ENCODE measurements around the gene TANGO6.
A peak's percentile ranks its signal among the peaks of the same experiment; 100 is the strongest.

Gene TANGO6

DNA sequence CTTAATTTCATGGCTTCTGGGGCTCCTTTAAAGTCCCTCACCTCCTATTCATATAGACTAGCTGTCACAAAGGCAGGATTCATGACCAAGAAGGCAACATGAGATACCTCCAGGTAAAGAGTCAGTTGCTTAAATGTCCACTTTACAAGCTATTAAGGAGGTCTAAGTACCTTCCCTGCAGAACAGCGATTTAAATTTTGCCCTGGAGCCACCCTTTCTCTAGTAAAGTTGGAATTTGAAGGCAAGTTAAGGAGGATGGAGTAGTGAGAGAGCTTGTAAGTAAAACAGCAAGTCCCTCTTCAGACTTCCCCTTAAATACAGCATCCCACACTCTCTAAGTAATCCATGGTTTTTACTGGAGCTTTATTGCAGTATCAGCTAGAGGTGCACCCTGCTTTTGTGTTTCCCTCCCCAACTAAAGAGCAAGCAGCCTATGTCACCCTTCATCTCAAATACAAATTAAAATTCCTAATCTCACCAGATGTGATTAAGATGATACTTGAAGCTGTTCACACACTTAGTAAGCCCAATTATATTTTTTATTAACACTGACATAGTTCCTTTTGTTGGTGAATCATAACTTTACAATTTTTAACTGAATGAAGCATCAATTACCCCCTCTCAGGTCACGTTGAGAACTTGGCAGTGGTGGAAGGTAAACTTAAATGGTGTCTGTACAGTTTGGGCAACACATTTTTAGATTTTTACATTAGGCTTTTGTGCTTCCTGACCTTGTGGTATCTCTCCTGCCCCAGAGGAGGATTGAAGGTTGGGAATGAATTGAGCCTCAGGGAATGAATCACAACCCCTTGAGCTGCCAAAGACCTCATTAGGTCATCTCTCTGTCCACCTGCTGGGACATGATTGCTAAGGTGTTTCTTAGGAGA is 108.9 kb downstream of the TANGO6 start:
- H3K27me3 Mint-ChIP-seq = no peaks in the 10 kb centered on the region
- no peak overlapping the region for H3K27ac Mint-ChIP-seq
- H3K36me3 Mint-ChIP-seq (ENCODE audit: low read depth) = peaks cover 27% of the 10 kb centered on the region
- H3K4me3 Mint-ChIP-seq = no peak overlapping the region
- no peak for DNase-seq
- no peaks in the 10 kb centered on the region for H3K9me3 Mint-ChIP-seq
- H3K4me1 Mint-ChIP-seq (ENCODE audit: low read depth) = no peaks in the 10 kb centered on the region

DNA sequence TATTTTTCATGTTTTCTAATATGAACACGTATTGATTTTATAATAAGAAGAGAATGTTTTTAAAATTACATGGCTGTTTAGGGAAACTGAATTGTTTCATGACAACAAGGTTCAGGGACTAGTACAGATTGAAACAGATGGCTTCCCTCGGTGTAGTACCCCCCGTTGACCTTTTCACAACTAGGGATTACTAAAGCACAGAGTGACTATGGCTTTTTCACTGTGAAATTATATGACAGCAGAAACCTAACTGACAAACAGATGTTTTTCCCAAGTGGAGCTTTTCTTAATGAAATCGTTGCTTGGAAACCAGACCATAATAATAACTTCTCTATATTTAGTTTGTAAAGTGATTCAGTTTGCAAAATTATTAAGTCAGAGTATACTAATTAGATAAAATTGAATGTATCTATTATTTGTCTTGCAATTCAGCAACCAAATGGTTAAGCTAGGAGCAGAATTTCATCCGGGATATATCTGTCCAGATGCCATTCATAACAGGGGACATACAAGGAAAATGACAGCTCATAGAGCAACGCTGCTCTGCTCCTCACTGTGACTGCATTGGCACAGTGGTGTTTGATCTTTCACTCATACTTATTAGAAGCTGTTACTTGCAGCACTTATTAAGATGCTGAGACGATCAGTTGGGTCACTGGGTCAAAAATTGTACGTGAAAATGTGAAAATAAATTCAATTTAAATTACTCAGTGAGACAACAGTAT is 111.7 kb downstream of the TANGO6 start:
- Mint-ChIP-seq H3K27ac (no peak overlapping the region), H3K4me1 (ENCODE audit: low read depth) (no peaks in the 10 kb centered on the region)
- DNase-seq = no peak

GRCh38 chr16:68960910-68961309 is 117.6 kb downstream of the TANGO6 start:
- no peaks in the 10 kb centered on the region for H3K27me3 Mint-ChIP-seq
- no peaks in the 10 kb centered on the region for H3K4me1 Mint-ChIP-seq (ENCODE audit: low read depth)
- DNase-seq = no peak
- H3K27ac Mint-ChIP-seq = no peak overlapping the region
- no peaks in the 10 kb centered on the region for H3K9me3 Mint-ChIP-seq
- H3K4me3 Mint-ChIP-seq = no peak overlapping the region
- peaks cover 25% of the 10 kb centered on the region for H3K36me3 Mint-ChIP-seq (ENCODE audit: low read depth)

More for the DNA sequence above, 111.7 kb downstream of the TANGO6 start:
- Mint-ChIP-seq H3K9me3 (no peaks in the 10 kb centered on the region), H3K36me3 (ENCODE audit: low read depth) (peaks cover 19% of the 10 kb centered on the region), H3K27me3 (no peaks in the 10 kb centered on the region), H3K4me3 (no peak overlapping the region)

GRCh38 chr16:68961778-68962402 is 118.6 kb downstream of the TANGO6 start:
- peaks cover 25% of the 10 kb centered on the region for H3K36me3 Mint-ChIP-seq (ENCODE audit: low read depth)
- no peak overlapping the region for H3K27ac Mint-ChIP-seq
- H3K4me3 Mint-ChIP-seq = no peak overlapping the region
- no peak for DNase-seq
- H3K27me3 Mint-ChIP-seq = no peaks in the 10 kb centered on the region
- no peaks in the 10 kb centered on the region for H3K9me3 Mint-ChIP-seq
- no peaks in the 10 kb centered on the region for H3K4me1 Mint-ChIP-seq (ENCODE audit: low read depth)

DNA sequence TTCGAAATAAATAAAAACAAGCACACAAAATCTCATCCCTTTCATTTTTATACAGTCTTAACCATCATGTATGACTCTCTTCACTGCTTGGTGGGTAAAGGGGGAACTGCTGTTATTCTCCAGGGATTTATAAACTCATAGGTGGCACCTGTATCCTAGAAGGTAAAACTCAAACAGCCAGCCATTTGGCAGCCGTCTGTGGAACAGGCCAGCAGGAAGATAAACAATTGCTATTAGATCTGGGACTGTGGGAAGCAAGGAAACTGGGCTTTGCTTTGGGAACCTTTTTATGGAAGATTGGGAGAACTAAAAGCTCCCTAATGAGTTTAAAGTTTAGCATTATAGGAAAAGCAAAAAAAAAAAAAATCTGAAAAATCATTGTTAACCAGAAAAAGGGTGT is 126.0 kb downstream of the TANGO6 start:
- Mint-ChIP-seq H3K9me3 (no peaks in the 10 kb centered on the region), H3K4me3 (no peak overlapping the region), H3K4me1 (ENCODE audit: low read depth) (no peaks in the 10 kb centered on the region), H3K27me3 (no peaks in the 10 kb centered on the region), H3K36me3 (ENCODE audit: low read depth) (peaks cover 41% of the 10 kb centered on the region), H3K27ac (no peak overlapping the region)
- DNase-seq = no peak

DNA sequence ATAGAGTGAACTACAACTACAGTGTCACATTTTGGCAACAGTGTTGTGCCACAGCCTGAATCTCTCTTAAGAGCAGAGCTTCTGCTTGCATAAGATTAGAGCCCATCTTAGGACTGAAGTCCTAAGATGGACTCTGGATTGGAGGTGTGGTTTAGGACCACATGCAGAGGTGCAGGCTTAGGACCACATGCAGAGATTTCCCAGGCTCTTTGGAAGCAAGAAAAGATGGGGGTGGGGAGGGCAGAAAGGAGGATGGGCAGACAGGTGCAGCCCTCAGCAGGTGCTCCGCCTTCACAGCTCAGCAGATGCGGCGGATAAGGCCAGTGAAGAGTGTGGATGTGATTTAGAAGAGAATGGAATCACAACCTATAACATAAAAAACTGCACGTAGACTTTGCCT is 128.7 kb downstream of the TANGO6 start:
- no peak overlapping the region for H3K27ac Mint-ChIP-seq
- H3K36me3 Mint-ChIP-seq (ENCODE audit: low read depth) = peaks cover 66% of the 10 kb centered on the region
- DNase-seq = no peak

GRCh38 chr16:68972720-68973119 is 129.4 kb downstream of the TANGO6 start:
- no peak overlapping the region for H3K27ac Mint-ChIP-seq
- H3K4me3 Mint-ChIP-seq = no peak overlapping the region
- no peaks in the 10 kb centered on the region for H3K9me3 Mint-ChIP-seq
- H3K36me3 Mint-ChIP-seq (ENCODE audit: low read depth) = peaks cover 62% of the 10 kb centered on the region
- H3K27me3 Mint-ChIP-seq = no peaks in the 10 kb centered on the region
- H3K4me1 Mint-ChIP-seq (ENCODE audit: low read depth) = no peaks in the 10 kb centered on the region
- DNase-seq = no peak

More for the DNA sequence above, 128.7 kb downstream of the TANGO6 start:
- Mint-ChIP-seq H3K27me3 (no peaks in the 10 kb centered on the region), H3K4me1 (ENCODE audit: low read depth) (no peaks in the 10 kb centered on the region), H3K9me3 (no peaks in the 10 kb centered on the region), H3K4me3 (no peak overlapping the region)

- H3K36me3 Mint-ChIP-seq (ENCODE audit: low read depth) = peaks cover 70% of the 10 kb centered on the region
- no peaks in the 10 kb centered on the region for H3K4me1 Mint-ChIP-seq (ENCODE audit: low read depth)
- no peak for DNase-seq
- H3K9me3 Mint-ChIP-seq = no peaks in the 10 kb centered on the region
- H3K27ac Mint-ChIP-seq = peak overlapping the region; percentile 39
- no peak overlapping the region for H3K4me3 Mint-ChIP-seq
- H3K27me3 Mint-ChIP-seq = no peaks in the 10 kb centered on the region
Observed at GRCh38 chr16:68973611-68974120, 130.3 kb downstream of the TANGO6 start.

GRCh38 chr16:68978303-68978954 is 135.1 kb downstream of the TANGO6 start:
- Mint-ChIP-seq H3K27me3 (no peaks in the 10 kb centered on the region), H3K4me1 (ENCODE audit: low read depth) (no peaks in the 10 kb centered on the region), H3K36me3 (ENCODE audit: low read depth) (peaks cover 74% of the 10 kb centered on the region), H3K4me3 (no peak overlapping the region), H3K9me3 (no peaks in the 10 kb centered on the region), H3K27ac (no peak overlapping the region)
- DNase-seq = no peak

DNA sequence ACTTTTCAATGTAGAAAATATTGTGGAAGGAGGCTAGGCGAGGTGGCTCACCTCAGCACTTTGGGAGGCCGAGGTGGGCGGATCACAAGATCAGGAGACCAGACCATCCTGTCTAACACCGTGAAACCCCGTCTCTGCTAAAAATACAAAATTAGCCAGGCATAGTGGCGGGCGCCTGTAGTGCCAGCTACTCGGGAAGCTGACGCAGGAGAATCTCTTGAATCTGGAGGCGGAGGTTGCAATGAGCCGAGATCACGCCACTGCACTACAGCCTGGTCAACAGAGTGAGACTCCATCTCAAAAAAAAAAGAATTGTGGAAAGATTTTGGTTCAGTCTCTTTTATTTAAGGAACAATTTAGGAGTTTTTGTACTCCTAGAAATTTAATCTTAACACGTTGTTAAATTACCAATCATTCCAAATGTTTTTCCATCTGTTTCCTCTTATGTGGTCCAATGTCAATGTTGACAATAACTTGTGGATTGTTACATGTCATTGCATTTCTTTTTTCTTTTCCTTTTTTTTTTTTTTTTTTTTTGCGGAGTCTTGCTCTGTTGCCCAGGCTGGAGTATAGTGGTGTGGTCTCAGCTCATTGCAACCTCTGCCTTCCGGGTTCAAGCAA is 137.5 kb downstream of the TANGO6 start:
- H3K4me3 Mint-ChIP-seq = no peak overlapping the region
- no peak for DNase-seq
- peaks cover 68% of the 10 kb centered on the region for H3K36me3 Mint-ChIP-seq (ENCODE audit: low read depth)
- no peaks in the 10 kb centered on the region for H3K27me3 Mint-ChIP-seq
- no peak overlapping the region for H3K27ac Mint-ChIP-seq
- no peaks in the 10 kb centered on the region for H3K9me3 Mint-ChIP-seq
- no peaks in the 10 kb centered on the region for H3K4me1 Mint-ChIP-seq (ENCODE audit: low read depth)

GRCh38 chr16:68981971-68982370 is 138.6 kb downstream of the TANGO6 start:
- no peak for DNase-seq
- peaks cover 63% of the 10 kb centered on the region for H3K36me3 Mint-ChIP-seq (ENCODE audit: low read depth)
- H3K27me3 Mint-ChIP-seq = no peaks in the 10 kb centered on the region
- no peak overlapping the region for H3K27ac Mint-ChIP-seq
- no peak overlapping the region for H3K4me3 Mint-ChIP-seq
- no peaks in the 10 kb centered on the region for H3K9me3 Mint-ChIP-seq
- no peaks in the 10 kb centered on the region for H3K4me1 Mint-ChIP-seq (ENCODE audit: low read depth)

DNA sequence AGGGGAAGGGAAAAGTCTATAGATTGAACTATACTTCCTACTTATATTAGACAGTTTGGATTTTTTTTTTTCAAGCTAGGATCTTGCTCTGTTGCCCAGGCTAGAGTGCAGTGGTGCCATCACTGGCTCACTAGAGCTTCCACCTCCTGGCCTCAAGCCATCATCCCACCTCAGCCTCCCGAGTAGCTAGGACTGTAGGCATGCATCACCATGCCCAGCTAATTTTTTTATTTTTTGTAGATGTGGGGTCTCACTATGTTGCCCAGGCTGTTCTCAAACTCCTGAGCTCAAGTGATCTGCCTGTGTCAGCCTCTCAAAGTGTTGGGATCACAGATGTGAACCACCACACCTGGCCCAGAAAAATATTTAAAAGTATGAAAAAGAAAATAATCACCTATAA is 141.1 kb downstream of the TANGO6 start:
- Mint-ChIP-seq H3K36me3 (ENCODE audit: low read depth) (peaks cover 50% of the 10 kb centered on the region), H3K9me3 (no peaks in the 10 kb centered on the region), H3K27me3 (no peaks in the 10 kb centered on the region), H3K4me3 (no peak overlapping the region), H3K27ac (peak overlapping the region; percentile 26), H3K4me1 (ENCODE audit: low read depth) (no peaks in the 10 kb centered on the region)
- DNase-seq = no peak

GRCh38 chr16:68985268-68985667 is 141.9 kb downstream of the TANGO6 start:
- H3K36me3 Mint-ChIP-seq (ENCODE audit: low read depth) = peaks cover 51% of the 10 kb centered on the region
- no peak overlapping the region for H3K27ac Mint-ChIP-seq
- no peaks in the 10 kb centered on the region for H3K9me3 Mint-ChIP-seq
- H3K4me3 Mint-ChIP-seq = no peak overlapping the region
- no peaks in the 10 kb centered on the region for H3K4me1 Mint-ChIP-seq (ENCODE audit: low read depth)
- no peaks in the 10 kb centered on the region for H3K27me3 Mint-ChIP-seq
- DNase-seq = no peak

GRCh38 chr16:68985855-68986254 is 142.5 kb downstream of the TANGO6 start:
- no peak for DNase-seq

More at GRCh38 chr16:68985855-68986254, 142.5 kb downstream of the TANGO6 start:
- Mint-ChIP-seq H3K27me3 (no peaks in the 10 kb centered on the region), H3K9me3 (no peaks in the 10 kb centered on the region), H3K27ac (no peak overlapping the region), H3K4me3 (no peak overlapping the region), H3K4me1 (ENCODE audit: low read depth) (no peaks in the 10 kb centered on the region), H3K36me3 (ENCODE audit: low read depth) (peaks cover 46% of the 10 kb centered on the region)
